Measurements from ENCODE around the gene PLCE1. TPM values are rescaled to one million over a fixed set of nuclear protein-coding genes. Genes with fewer than 3 reads are reported as not detected.

PLCE1 gene
- total and polyA plus RNA-seq, 2 donors (not counting 1 experiment from before 2014, with no cell fraction given) = 0.33 to 1.2 TPM

- H3K27ac ChIP-seq (ENCODE audit: insufficient read depth, low read length) = no peak overlapping the region
- H3K36me3 ChIP-seq (ENCODE audit: control insufficient read depth, insufficient read depth, low read length) = no peaks in the 10 kb centered on the region
- no peak overlapping the region for H2AFZ ChIP-seq (ENCODE audit: low read length)
- no peaks in the 10 kb centered on the region for H3K27me3 ChIP-seq (ENCODE audit: control insufficient read depth, insufficient read depth, low read length)
- no peak for DNase-seq (ENCODE audit: low read depth in 2 of 2)
- no peak overlapping the region for H3K4me3 ChIP-seq (replicated peaks in 1 of 4; ENCODE audit: control extremely low read depth in 1 of 4, insufficient read depth in 1 of 4, low read depth in 3 of 4, low read length in 4 of 4)
- H3K4me1 ChIP-seq (ENCODE audit: control insufficient read depth, extremely low read depth, insufficient read depth, low read length) = no peaks in the 10 kb centered on the region
- TF ChIP-seq CTCF (conservative IDR thresholded peaks at IDR 0.05 in 1 of 2, IDR thresholded peaks at IDR 0.05 in 1 of 2; ENCODE audit: low read depth in 1 of 2, low read length in 2 of 2) (no peak), EZH2 (IDR thresholded peaks at IDR 0.05; ENCODE audit: low read length, missing control alignments) (no peak)
- H4K20me1 ChIP-seq (ENCODE audit: control insufficient read depth, extremely low read depth, insufficient read depth, low read length) = no peaks in the 10 kb centered on the region
- H3K79me2 ChIP-seq (ENCODE audit: control insufficient read depth, insufficient read depth, low read length) = no peaks in the 10 kb centered on the region
- H3K9me3 ChIP-seq (ENCODE audit: control insufficient read depth, insufficient read depth, low read depth, low read length) = no peaks in the 10 kb centered on the region
- H3K9ac ChIP-seq (ENCODE audit: insufficient read depth, low read length) = no peak overlapping the region
- H3K4me2 ChIP-seq (ENCODE audit: extremely low read depth, insufficient read depth, low read length) = no peak overlapping the region
These were observed 32.1 kb downstream of the PLCE1 start for GRCh38 chr10:94025806-94026205.

DNA sequence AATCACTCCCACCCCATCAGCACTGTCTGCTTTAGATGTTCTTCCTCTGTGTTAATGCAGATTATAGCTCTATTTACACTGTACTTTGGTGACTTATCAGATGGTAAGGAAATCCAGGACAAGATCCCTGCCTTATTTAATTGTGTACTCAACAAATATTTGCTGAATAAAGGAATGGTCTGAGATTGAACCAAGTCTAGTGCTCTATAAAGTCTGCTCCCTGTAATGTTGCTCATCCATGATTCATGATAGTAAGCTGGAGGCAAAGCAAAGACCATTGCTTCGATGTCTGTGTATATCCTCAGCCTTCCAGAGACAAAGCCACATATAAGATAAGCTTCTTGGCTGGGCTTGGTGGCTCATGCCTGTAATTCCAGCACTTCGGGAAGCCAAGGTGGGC is 33.5 kb downstream of the PLCE1 start:
- Histone ChIP-seq H3K27me3 (ENCODE audit: control insufficient read depth, insufficient read depth, low read length) (no peaks in the 10 kb centered on the region), H3K9ac (ENCODE audit: insufficient read depth, low read length) (no peak overlapping the region), H3K4me3 (replicated peaks in 1 of 4; ENCODE audit: control extremely low read depth in 1 of 4, insufficient read depth in 1 of 4, low read depth in 3 of 4, low read length in 4 of 4) (no peak overlapping the region), H3K79me2 (ENCODE audit: control insufficient read depth, insufficient read depth, low read length) (no peaks in the 10 kb centered on the region), H4K20me1 (ENCODE audit: control insufficient read depth, extremely low read depth, insufficient read depth, low read length) (no peaks in the 10 kb centered on the region), H3K27ac (ENCODE audit: insufficient read depth, low read length) (no peak overlapping the region), H2AFZ (ENCODE audit: low read length) (no peak overlapping the region), H3K4me1 (ENCODE audit: control insufficient read depth, extremely low read depth, insufficient read depth, low read length) (no peaks in the 10 kb centered on the region), H3K36me3 (ENCODE audit: control insufficient read depth, insufficient read depth, low read length) (no peaks in the 10 kb centered on the region), H3K9me3 (ENCODE audit: control insufficient read depth, insufficient read depth, low read depth, low read length) (no peaks in the 10 kb centered on the region), H3K4me2 (ENCODE audit: extremely low read depth, insufficient read depth, low read length) (no peak overlapping the region)
- peak in 1 of 2 donors; percentile 83 for DNase-seq (ENCODE audit: low read depth in 2 of 2)
- TF ChIP-seq CTCF (conservative IDR thresholded peaks at IDR 0.05 in 1 of 2, IDR thresholded peaks at IDR 0.05 in 1 of 2; ENCODE audit: low read depth in 1 of 2, low read length in 2 of 2) (no peak), EZH2 (IDR thresholded peaks at IDR 0.05; ENCODE audit: low read length, missing control alignments) (no peak)

GRCh38 chr10:94029955-94030354 is 36.2 kb downstream of the PLCE1 start:
- no peaks in the 10 kb centered on the region for H3K9me3 ChIP-seq (ENCODE audit: control insufficient read depth, insufficient read depth, low read depth, low read length)
- no peak overlapping the region for H3K4me2 ChIP-seq (ENCODE audit: extremely low read depth, insufficient read depth, low read length)
- no peak overlapping the region for H3K4me3 ChIP-seq (replicated peaks in 1 of 4; ENCODE audit: control extremely low read depth in 1 of 4, insufficient read depth in 1 of 4, low read depth in 3 of 4, low read length in 4 of 4)
- no peak for DNase-seq (ENCODE audit: low read depth in 2 of 2)
- no peaks in the 10 kb centered on the region for H3K4me1 ChIP-seq (ENCODE audit: control insufficient read depth, extremely low read depth, insufficient read depth, low read length)
- H3K27me3 ChIP-seq (ENCODE audit: control insufficient read depth, insufficient read depth, low read length) = no peaks in the 10 kb centered on the region
- H3K36me3 ChIP-seq (ENCODE audit: control insufficient read depth, insufficient read depth, low read length) = no peaks in the 10 kb centered on the region
- H3K79me2 ChIP-seq (ENCODE audit: control insufficient read depth, insufficient read depth, low read length) = no peaks in the 10 kb centered on the region
- H4K20me1 ChIP-seq (ENCODE audit: control insufficient read depth, extremely low read depth, insufficient read depth, low read length) = no peaks in the 10 kb centered on the region
- H2AFZ ChIP-seq (ENCODE audit: low read length) = no peak overlapping the region
- H3K27ac ChIP-seq (ENCODE audit: insufficient read depth, low read length) = no peak overlapping the region
- TF ChIP-seq EZH2 (IDR thresholded peaks at IDR 0.05; ENCODE audit: low read length, missing control alignments) (no peak), CTCF (conservative IDR thresholded peaks at IDR 0.05 in 1 of 2, IDR thresholded peaks at IDR 0.05 in 1 of 2; ENCODE audit: low read depth in 1 of 2, low read length in 2 of 2) (no peak)
- no peak overlapping the region for H3K9ac ChIP-seq (ENCODE audit: insufficient read depth, low read length)
